Neural cell (in vitro differentiated cells): Measurements from ENCODE around the gene GGN. TPM values are rescaled to one million over a fixed set of nuclear protein-coding genes. Genes with fewer than 3 reads are reported as not detected.
"Not testable (repeated sequence)": the region's sequence is repeated elsewhere in the genome, so short reads cannot be mapped to it uniquely, and the experiment has no call there.

ENCODE experiments used
- H2AFZ ChIP-seq: fragments of 200-600, 300-800 bp; sonication (generic), shearing (Covaris generic); 2 replicates; pipeline ENCODE4 v1.6.0; 2014; ENCODE audit warnings: low read depth, mild to moderate bottlenecking, antibody characterized with exemption, low read length, moderate library complexity
- H3F3A ChIP-seq: fragments of 200-600 bp; shearing (Covaris generic); 2 replicates; pipeline ENCODE4 v1.6.1; 2016; ENCODE audit warnings: mild to moderate bottlenecking, moderate library complexity, mixed read lengths, antibody characterized with exemption, low read length; ENCODE audit not compliant: insufficient read depth, poor library complexity, severe bottlenecking
- H3K27ac ChIP-seq: fragments of 200-600, 300-800 bp; sonication (generic), shearing (Covaris generic); 2 replicates; pipeline ENCODE4 v1.5.1; 2014; ENCODE audit warnings: mild to moderate bottlenecking, low read length, moderate library complexity
- H3K27me3 ChIP-seq: fragments of 300-800, 200-600 bp; sonication (generic), shearing (Covaris generic); 2 replicates; pipeline ENCODE4 v1.6.0; 2014; ENCODE audit warnings: mild to moderate bottlenecking, low read depth, low read length, moderate library complexity; ENCODE audit not compliant: insufficient read depth
- H3K36me3 ChIP-seq: fragments of 300-800, 200-600 bp; sonication (generic), shearing (Covaris generic); 2 replicates; pipeline ENCODE4 v1.5.1; 2014; ENCODE audit warnings: mild to moderate bottlenecking, antibody characterized with exemption, low read length, moderate library complexity; ENCODE audit not compliant: insufficient read depth
- H3K4me2 ChIP-seq: fragments of 300-800, 200-600 bp; sonication (generic), shearing (Covaris generic); 2 replicates; pipeline ENCODE4 v1.6.0; 2014; ENCODE audit warnings: mild to moderate bottlenecking, low read length
- H3K4me3 ChIP-seq: fragments of 300-800, 200-600 bp; sonication (generic), shearing (Covaris generic); 2 replicates; pipeline ENCODE4 v1.5.1; 2014; ENCODE audit warnings: mild to moderate bottlenecking, low read length, moderate library complexity
- H3K79me2 ChIP-seq: fragments of 200-600 bp; shearing (Covaris generic); replicated peaks from 2 replicates; pipeline ENCODE4 v1.6.0; 2014; ENCODE audit warnings: mild to moderate bottlenecking, low read length, moderate library complexity; ENCODE audit not compliant: insufficient read depth
- H3K9ac ChIP-seq: fragments of 300-800, 200-600 bp; sonication (generic), shearing (Covaris generic); 2 replicates; pipeline ENCODE4 v1.6.1; 2016; ENCODE audit warnings: mild to moderate bottlenecking, low read length, mixed read lengths
- H3K9me2 ChIP-seq: fragments of 200-600 bp; shearing (Covaris generic); 2 replicates; pipeline ENCODE4 v1.6.1; 2016; ENCODE audit warnings: mild to moderate bottlenecking, low read length, mixed read lengths; ENCODE audit not compliant: insufficient read depth
- H3K9me3 ChIP-seq: fragments of 200-600, 300-800 bp; sonication (generic), shearing (Covaris generic); 2 replicates; pipeline ENCODE4 v1.6.1; 2016; ENCODE audit warnings: mild to moderate bottlenecking, mixed run types, low read length, moderate library complexity, mixed read lengths
- H4K20me1 ChIP-seq: fragments of 200-600 bp; shearing (Covaris generic); 2 replicates; pipeline ENCODE4 v1.6.1; 2016; ENCODE audit warnings: mild to moderate bottlenecking, mixed run types; ENCODE audit not compliant: insufficient read depth
- EP300 ChIP-seq: fragments of 450-650 bp; conservative IDR thresholded peaks from 2 replicates; pipeline ENCODE4 v1.6.1; 2014; ENCODE audit warnings: antibody characterized with exemption, mild to moderate bottlenecking, moderate library complexity; ENCODE audit not compliant: poor library complexity, severe bottlenecking
- EZH2 ChIP-seq: fragments of 200-600, 300-800 bp; shearing (Covaris generic), sonication (generic); IDR thresholded peaks from 2 replicates; pipeline ENCODE4 v1.6.1; 2014; ENCODE audit warnings: antibody characterized with exemption, low read length, borderline replicate concordance, mild to moderate bottlenecking; ENCODE audit not compliant: insufficient read depth, poor library complexity, severe bottlenecking
- MXI1 ChIP-seq: fragments of 450-650 bp; conservative IDR thresholded peaks from 2 replicates; pipeline ENCODE4 v1.6.1; 2014; ENCODE audit warnings: antibody characterized with exemption, mild to moderate bottlenecking; ENCODE audit not compliant: poor library complexity, severe bottlenecking
- POLR2AphosphoS5 ChIP-seq: IDR thresholded peaks from 2 replicates; pipeline ENCODE4 v1.6.1; 2012
- RAD21 ChIP-seq: fragments of 450-650 bp; conservative IDR thresholded peaks from 2 replicates; pipeline ENCODE4 v1.6.1; 2014; ENCODE audit warnings: antibody characterized with exemption, mild to moderate bottlenecking, moderate library complexity
- SMC3 ChIP-seq: fragments of 450-650 bp; conservative IDR thresholded peaks from 2 replicates; pipeline ENCODE4 v1.6.1; 2014; ENCODE audit warnings: antibody characterized with exemption, mild to moderate bottlenecking, moderate library complexity; ENCODE audit not compliant: poor library complexity
- TAF1 ChIP-seq: IDR thresholded peaks from 2 replicates; pipeline ENCODE4 v1.6.1; 2012; ENCODE audit warnings: low read depth
- polyA plus RNA-seq: library from polyadenylated mRNA; depleted of rRNA; stranded (reverse); fragments of >200 nt; gene quantifications from 2 replicates; pipeline ENCODE4 v1.2.3, GENCODE V29; 2014
- TF ChIP-seq, protein P1 (sequence below): fragments of 450-650 bp; IDR thresholded peaks from 2 replicates; pipeline ENCODE4 v1.5.1; 2014; ENCODE audit warnings: antibody characterized with exemption, mild to moderate bottlenecking, moderate library complexity; ENCODE audit not compliant: poor library complexity, severe bottlenecking
- TF ChIP-seq, protein P2 (sequence below): IDR thresholded peaks from 2 replicates; pipeline ENCODE4 v1.6.1; 2012; ENCODE audit warnings: borderline replicate concordance

The GGN gene
- polyA plus RNA-seq, 1 donor from 2014 or later: 0.21 TPM

DNA sequence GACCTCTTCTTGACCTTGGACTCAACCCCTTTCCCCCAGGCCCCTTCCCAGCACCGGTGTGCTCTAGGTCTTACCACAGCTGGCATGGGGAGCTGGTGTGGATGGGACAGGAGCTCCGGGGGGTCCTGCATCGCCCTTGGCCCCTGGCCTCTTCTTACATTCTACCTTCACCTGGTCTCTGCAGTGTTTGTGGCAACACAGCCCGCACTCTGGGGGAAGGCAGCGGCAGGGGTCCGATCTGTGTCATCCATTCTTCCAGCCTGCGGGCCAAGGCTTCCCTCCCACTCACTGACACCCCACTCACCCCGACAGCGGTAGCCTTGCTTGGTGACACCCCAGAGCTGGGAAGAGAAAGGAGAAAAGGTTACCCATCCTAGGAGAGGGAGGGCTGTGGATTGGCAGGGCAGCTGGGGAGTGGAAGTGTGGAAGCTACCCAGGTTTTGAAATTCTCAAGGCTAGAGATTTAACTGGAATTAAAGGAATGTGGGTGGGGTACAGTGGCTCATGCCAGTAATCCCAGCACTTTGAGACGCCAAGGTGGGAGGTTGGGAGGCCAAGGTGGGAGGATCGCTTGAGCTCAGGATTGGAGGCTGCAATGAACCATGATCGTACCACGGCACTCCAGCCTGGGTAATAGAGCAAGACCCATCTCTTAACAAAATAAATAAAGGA, 23.3 kb upstream of the GGN start:
- Histone ChIP-seq H3F3A (no peaks in the 10 kb centered on the region), H3K4me2 (no peak overlapping the region), H3K4me3 (no peak overlapping the region), H3K36me3 (no peaks in the 10 kb centered on the region), H3K79me2 (no peaks in the 10 kb centered on the region), H3K27ac (no peak overlapping the region), H4K20me1 (no peaks in the 10 kb centered on the region), H3K9me2 (no peaks in the 10 kb centered on the region), H3K9ac (no peak overlapping the region), H2AFZ (no peak overlapping the region), H3K27me3 (no peaks in the 10 kb centered on the region), H3K9me3 (no peaks in the 10 kb centered on the region)
- TF ChIP-seq EP300: no peak
- TF ChIP-seq RAD21: no peak
- no peak for TF ChIP-seq EZH2

DNA sequence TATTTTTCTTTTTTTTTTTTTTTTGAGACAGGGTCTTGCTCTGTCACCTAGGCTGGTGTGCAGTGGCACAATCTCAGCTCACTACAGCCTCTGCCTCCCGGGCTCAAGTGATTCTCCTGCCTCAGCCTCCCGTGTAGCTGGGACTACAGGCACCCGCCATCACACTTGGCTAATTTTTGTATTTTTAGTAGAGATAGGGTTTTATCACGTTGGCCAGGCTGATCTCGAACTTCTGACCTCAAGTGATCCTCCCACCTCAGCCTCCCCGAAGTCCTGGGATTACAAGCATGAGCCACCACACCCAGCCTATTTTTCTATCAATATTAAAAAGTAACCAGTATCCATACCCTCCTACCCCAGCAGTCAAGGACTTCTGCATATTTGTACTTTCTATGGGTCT, 22.6 kb upstream of the GGN start:
- H3K4me2 ChIP-seq, H3K4me3 ChIP-seq, H3K9me3 ChIP-seq: not testable (repeated sequence)

DNA sequence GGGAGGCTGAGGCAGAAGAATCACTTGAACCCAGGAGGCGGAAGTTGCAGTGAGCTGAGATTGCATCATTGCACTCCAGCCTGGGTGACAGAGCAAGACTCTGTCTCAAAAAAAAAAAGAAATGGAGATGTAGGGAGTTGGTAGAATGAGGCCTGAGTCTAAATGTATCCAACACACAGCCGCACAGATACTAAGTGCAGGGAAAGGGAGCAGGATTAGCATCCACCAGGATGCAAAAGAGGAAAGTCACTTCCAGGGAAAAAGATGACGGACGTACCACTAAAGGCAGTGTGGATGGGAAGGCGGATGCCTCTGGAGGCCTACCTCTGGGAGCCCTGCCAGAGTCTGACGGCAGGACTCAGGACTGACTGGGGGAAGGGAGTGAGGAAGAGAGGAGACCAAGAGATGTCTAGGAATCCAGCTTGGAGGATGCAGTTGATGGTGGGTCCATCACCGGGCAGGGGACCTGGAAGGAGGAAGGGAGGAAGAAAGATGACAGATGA, 21.8 kb upstream of the GGN start:
- Histone ChIP-seq H3K9ac (no peak overlapping the region), H2AFZ (no peak overlapping the region), H3K9me3 (no peaks in the 10 kb centered on the region), H3F3A (no peaks in the 10 kb centered on the region), H3K27me3 (no peaks in the 10 kb centered on the region), H4K20me1 (no peaks in the 10 kb centered on the region), H3K27ac (no peak overlapping the region), H3K36me3 (no peaks in the 10 kb centered on the region), H3K4me2 (no peak overlapping the region), H3K9me2 (no peaks in the 10 kb centered on the region), H3K4me3 (no peak overlapping the region), H3K79me2 (no peaks in the 10 kb centered on the region)
- no peak for TF ChIP-seq RAD21
- TF ChIP-seq EZH2: no peak
- TF ChIP-seq, protein P1, sequence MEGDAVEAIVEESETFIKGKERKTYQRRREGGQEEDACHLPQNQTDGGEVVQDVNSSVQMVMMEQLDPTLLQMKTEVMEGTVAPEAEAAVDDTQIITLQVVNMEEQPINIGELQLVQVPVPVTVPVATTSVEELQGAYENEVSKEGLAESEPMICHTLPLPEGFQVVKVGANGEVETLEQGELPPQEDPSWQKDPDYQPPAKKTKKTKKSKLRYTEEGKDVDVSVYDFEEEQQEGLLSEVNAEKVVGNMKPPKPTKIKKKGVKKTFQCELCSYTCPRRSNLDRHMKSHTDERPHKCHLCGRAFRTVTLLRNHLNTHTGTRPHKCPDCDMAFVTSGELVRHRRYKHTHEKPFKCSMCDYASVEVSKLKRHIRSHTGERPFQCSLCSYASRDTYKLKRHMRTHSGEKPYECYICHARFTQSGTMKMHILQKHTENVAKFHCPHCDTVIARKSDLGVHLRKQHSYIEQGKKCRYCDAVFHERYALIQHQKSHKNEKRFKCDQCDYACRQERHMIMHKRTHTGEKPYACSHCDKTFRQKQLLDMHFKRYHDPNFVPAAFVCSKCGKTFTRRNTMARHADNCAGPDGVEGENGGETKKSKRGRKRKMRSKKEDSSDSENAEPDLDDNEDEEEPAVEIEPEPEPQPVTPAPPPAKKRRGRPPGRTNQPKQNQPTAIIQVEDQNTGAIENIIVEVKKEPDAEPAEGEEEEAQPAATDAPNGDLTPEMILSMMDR: no peak
- TF ChIP-seq TAF1: no peak
- TF ChIP-seq, protein P2, sequence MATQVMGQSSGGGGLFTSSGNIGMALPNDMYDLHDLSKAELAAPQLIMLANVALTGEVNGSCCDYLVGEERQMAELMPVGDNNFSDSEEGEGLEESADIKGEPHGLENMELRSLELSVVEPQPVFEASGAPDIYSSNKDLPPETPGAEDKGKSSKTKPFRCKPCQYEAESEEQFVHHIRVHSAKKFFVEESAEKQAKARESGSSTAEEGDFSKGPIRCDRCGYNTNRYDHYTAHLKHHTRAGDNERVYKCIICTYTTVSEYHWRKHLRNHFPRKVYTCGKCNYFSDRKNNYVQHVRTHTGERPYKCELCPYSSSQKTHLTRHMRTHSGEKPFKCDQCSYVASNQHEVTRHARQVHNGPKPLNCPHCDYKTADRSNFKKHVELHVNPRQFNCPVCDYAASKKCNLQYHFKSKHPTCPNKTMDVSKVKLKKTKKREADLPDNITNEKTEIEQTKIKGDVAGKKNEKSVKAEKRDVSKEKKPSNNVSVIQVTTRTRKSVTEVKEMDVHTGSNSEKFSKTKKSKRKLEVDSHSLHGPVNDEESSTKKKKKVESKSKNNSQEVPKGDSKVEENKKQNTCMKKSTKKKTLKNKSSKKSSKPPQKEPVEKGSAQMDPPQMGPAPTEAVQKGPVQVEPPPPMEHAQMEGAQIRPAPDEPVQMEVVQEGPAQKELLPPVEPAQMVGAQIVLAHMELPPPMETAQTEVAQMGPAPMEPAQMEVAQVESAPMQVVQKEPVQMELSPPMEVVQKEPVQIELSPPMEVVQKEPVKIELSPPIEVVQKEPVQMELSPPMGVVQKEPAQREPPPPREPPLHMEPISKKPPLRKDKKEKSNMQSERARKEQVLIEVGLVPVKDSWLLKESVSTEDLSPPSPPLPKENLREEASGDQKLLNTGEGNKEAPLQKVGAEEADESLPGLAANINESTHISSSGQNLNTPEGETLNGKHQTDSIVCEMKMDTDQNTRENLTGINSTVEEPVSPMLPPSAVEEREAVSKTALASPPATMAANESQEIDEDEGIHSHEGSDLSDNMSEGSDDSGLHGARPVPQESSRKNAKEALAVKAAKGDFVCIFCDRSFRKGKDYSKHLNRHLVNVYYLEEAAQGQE: no peak
- no peak for TF ChIP-seq POLR2AphosphoS5
- no peak for TF ChIP-seq EP300
- TF ChIP-seq SMC3: no peak
- no peak for TF ChIP-seq MXI1

More for the DNA sequence above, 22.6 kb upstream of the GGN start:
- not testable (repeated sequence) for H3K9ac ChIP-seq, H3F3A ChIP-seq, H3K9me2 ChIP-seq, H3K79me2 ChIP-seq, H2AFZ ChIP-seq, H3K27ac ChIP-seq, H3K36me3 ChIP-seq, H3K27me3 ChIP-seq, H4K20me1 ChIP-seq
